Measurements from ENCODE around the gene SLC41A1.

DNA sequence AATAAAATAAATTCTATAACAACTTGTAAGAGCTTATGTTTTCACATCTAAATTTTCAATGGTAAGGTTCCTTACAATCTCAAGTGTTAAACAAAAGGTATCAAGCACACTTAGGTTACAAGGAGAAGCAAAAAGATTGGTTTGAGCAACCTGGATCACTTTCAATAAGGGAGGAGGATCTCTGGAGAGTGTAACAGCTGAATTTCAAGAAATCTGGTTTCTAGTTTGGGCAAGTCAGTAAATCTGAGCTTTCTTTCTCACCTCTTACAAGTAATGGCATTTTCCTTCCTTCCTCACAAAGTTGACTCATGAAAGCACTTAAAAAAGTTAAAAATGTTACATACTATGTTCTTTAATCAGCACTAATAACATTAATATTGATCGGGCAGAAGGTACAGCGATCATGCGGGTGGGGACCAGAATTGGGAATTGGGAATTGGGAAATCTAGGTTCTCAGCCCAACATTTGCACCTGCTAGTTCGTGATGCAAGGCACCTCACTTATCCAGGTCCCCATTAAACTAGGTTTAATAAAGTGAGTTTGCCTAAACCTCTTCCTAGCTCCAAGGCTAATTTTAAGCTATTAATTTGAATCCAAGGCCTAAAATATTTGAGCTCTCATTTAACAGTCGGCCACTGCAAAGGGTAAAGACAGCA lies 66.1 kb downstream of the SLC41A1 start:
- TF ChIP-seq, protein P1, sequence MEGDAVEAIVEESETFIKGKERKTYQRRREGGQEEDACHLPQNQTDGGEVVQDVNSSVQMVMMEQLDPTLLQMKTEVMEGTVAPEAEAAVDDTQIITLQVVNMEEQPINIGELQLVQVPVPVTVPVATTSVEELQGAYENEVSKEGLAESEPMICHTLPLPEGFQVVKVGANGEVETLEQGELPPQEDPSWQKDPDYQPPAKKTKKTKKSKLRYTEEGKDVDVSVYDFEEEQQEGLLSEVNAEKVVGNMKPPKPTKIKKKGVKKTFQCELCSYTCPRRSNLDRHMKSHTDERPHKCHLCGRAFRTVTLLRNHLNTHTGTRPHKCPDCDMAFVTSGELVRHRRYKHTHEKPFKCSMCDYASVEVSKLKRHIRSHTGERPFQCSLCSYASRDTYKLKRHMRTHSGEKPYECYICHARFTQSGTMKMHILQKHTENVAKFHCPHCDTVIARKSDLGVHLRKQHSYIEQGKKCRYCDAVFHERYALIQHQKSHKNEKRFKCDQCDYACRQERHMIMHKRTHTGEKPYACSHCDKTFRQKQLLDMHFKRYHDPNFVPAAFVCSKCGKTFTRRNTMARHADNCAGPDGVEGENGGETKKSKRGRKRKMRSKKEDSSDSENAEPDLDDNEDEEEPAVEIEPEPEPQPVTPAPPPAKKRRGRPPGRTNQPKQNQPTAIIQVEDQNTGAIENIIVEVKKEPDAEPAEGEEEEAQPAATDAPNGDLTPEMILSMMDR (IDR thresholded peaks at IDR 0.05) = no peak
- TF ChIP-seq POLR2A (IDR thresholded peaks at IDR 0.05) = no peak
